Activated naive CD8-positive, alpha-beta T cell treated with anti-CD3 and anti-CD28 coated beads, Interleukin-2, amount 50 U/mL, for 24 hours (primary cell): Measurements from ENCODE around the gene UCHL1.
A peak's percentile ranks its signal among the peaks of the same experiment; 100 is the strongest.
"Not testable (repeated sequence)": the region's sequence is repeated elsewhere in the genome, so short reads cannot be mapped to it uniquely, and the experiment has no call there.

Source experiments
- ATAC-seq: fragments of 150-1000 bp; cut with Tn5 transposase; one replicate; pipeline ENCODE4 v1.10.0; 2021
- DNase-seq: peaks from one replicate; pipeline ENCODE4 v3.0.0; 2021
- H3K27ac Mint-ChIP-seq: one replicate; pipeline ENCODE4 v1.8.0; 2021; ENCODE audit warnings: mild to moderate bottlenecking, mixed read lengths
- H3K27me3 Mint-ChIP-seq: one replicate; pipeline ENCODE4 v1.8.0; 2021; ENCODE audit warnings: mixed read lengths
- H3K36me3 Mint-ChIP-seq: one replicate; pipeline ENCODE4 v1.8.0; 2021; ENCODE audit warnings: low read depth, mixed read lengths
- H3K4me1 Mint-ChIP-seq: one replicate; pipeline ENCODE4 v1.8.0; 2021; ENCODE audit warnings: mixed read lengths
- H3K4me3 Mint-ChIP-seq: one replicate; pipeline ENCODE4 v1.8.0; 2021; ENCODE audit warnings: mild to moderate bottlenecking, moderate library complexity, mixed read lengths
- H3K9me3 Mint-ChIP-seq: one replicate; pipeline ENCODE4 v1.8.0; 2021; ENCODE audit warnings: mixed read lengths

UCHL1 gene

DNA sequence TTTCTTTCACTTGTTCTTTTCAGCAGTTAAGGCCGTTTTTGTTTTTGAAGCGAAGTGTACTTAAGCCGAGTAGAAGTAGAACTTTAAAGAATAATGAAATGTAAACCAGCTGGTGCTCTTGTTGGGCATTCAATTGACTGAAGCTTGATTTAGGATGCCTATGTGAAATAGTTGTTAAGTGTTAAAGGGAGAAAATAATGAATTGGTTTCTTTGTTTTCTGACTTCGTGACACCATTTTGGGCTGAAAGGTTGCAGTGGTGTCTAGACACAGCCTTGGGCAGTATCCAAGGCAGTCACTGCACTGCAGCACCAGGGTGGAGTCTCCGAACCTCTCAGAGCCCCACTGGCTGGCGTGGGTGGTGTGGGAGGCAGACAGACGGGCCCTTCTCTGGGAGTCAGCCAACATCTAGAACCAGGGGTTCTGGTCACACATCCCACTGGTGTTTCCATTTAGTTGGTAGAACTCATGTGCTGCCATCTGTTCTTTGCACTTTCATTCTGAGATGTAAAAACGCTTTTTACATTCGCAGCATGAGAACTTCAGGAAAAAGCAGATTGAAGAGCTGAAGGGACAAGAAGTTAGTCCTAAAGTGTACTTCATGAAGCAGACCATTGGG is 3.5 kb downstream of the UCHL1 start:
- peaks cover 46% of the 10 kb centered on the region for H3K27me3 Mint-ChIP-seq
- H3K4me3 Mint-ChIP-seq: no peak overlapping the region
- no peaks in the 10 kb centered on the region for H3K9me3 Mint-ChIP-seq
- H3K27ac Mint-ChIP-seq: no peak overlapping the region
- ATAC-seq (no peak), DNase-seq (no peak)
- H3K36me3 Mint-ChIP-seq: no peaks in the 10 kb centered on the region
- H3K4me1 Mint-ChIP-seq: peaks cover 14% of the 10 kb centered on the region

DNA sequence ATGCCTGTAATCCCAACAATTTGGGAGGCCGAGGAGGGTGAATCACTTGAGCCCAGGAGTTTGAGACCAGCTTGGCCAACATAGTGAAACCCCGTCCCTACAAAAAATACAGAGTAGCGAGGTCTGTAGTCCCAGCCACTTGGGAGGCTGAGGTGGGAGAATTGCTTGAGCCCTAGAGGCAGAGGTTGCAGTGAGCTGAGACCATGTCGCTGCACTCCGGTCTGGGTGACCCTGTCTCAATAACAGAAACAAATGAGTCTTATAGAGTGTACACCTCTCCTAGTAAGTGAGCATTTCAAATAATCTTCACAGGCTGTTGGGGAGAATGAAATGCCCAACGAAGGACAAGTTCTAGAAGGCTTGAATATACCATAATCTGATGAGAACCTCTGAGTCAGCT is 5.5 kb downstream of the UCHL1 start:
- peaks cover 7% of the 10 kb centered on the region for H3K4me1 Mint-ChIP-seq
- H3K27me3 Mint-ChIP-seq: peaks cover 31% of the 10 kb centered on the region
- no peaks in the 10 kb centered on the region for H3K36me3 Mint-ChIP-seq
- no peak overlapping the region for H3K4me3 Mint-ChIP-seq
- DNase-seq (no peak), ATAC-seq (no peak)
- H3K27ac Mint-ChIP-seq: no peak overlapping the region
- no peaks in the 10 kb centered on the region for H3K9me3 Mint-ChIP-seq

DNA sequence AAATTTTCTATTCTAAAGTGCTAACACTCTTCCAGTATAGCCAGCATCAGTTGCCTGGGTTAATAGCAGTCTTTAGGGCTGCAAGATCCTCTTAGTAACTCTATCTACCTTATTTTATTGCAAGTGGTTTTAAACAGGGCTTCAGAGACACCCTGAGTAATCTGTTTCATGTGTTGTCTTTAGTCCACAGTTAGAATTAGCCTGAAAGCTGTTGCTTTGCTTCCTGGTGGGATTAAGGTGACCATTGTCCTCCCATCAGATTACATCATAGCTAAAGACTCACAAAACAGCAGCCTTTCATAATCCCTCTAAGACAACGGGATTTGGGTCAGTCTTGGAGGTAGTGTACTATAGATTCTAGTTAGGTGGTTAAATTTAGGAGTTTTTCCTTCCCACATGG is 7.5 kb downstream of the UCHL1 start:
- Mint-ChIP-seq H3K4me1 (no peaks in the 10 kb centered on the region), H3K9me3 (no peaks in the 10 kb centered on the region), H3K36me3 (no peaks in the 10 kb centered on the region), H3K27ac (no peak overlapping the region), H3K27me3 (peaks cover 19% of the 10 kb centered on the region), H3K4me3 (no peak overlapping the region)
- ATAC-seq (no peak), DNase-seq (no peak)

- DNase-seq (no peak), ATAC-seq (no peak)
- Mint-ChIP-seq H3K4me1 (no peaks in the 10 kb centered on the region), H3K27ac (no peak overlapping the region), H3K9me3 (no peaks in the 10 kb centered on the region), H3K36me3 (no peaks in the 10 kb centered on the region), H3K4me3 (no peak overlapping the region), H3K27me3 (peaks cover 6% of the 10 kb centered on the region)
These were observed 11.3 kb downstream of the UCHL1 start for GRCh38 chr4:41267997-41268396.

GRCh38 chr4:41268721-41269517 is 12.2 kb downstream of the UCHL1 start:
- no peak overlapping the region for H3K4me3 Mint-ChIP-seq
- no peaks in the 10 kb centered on the region for H3K9me3 Mint-ChIP-seq
- ATAC-seq: no peak

DNA sequence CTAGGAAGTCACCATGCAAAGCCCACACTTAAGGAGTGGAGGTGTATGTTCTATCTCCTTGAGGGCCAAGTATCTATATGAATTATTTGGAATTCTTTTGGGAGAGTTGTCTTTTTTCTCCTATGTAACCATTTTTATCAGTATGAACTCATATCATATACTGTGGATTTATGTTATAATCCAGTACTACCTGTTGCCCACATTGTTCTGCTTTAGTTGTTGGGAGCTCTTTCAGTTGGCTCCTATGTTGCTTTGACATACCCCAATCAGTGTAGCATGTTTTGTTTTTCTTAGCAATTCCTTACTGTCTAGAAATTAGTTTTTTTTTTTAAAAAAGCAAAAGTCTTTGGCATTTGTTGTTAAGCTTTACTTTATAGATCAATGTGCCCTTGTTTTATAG is 13.0 kb downstream of the UCHL1 start:
- no peaks in the 10 kb centered on the region for H3K4me1 Mint-ChIP-seq
- H3K27me3 Mint-ChIP-seq: peaks cover 6% of the 10 kb centered on the region
- no peak for DNase-seq
- H3K36me3 Mint-ChIP-seq: no peaks in the 10 kb centered on the region
- no peaks in the 10 kb centered on the region for H3K9me3 Mint-ChIP-seq
- ATAC-seq: no peak
- H3K4me3 Mint-ChIP-seq: no peak overlapping the region
- no peak overlapping the region for H3K27ac Mint-ChIP-seq

More at GRCh38 chr4:41268721-41269517, 12.2 kb downstream of the UCHL1 start:
- Mint-ChIP-seq H3K27ac (no peak overlapping the region), H3K27me3 (peaks cover 6% of the 10 kb centered on the region), H3K4me1 (no peaks in the 10 kb centered on the region), H3K36me3 (no peaks in the 10 kb centered on the region)
- DNase-seq: no peak

DNA sequence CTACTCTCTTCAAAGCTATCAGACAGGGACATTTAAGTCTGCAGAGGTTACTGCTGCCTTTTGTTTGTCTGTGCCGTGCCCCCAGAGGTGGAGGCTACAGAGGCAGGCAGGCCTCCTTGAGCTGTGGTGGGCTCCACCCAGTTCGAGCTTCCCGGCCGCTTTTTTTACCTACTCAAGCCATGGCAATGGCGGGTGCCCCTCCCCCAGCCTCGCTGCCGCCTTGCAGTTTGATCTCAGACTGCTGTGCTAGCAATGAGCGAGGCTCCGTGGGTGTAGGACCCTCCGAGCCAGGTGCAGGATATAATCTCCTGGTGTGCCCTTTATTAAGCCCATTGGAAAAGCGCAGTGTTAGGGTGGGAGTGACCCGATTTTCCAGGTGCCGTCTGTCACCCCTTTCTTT is 19.2 kb downstream of the UCHL1 start:
- H3K36me3 Mint-ChIP-seq, DNase-seq, H3K9me3 Mint-ChIP-seq, ATAC-seq, H3K27ac Mint-ChIP-seq, H3K27me3 Mint-ChIP-seq, H3K4me3 Mint-ChIP-seq, H3K4me1 Mint-ChIP-seq: not testable (repeated sequence)

GRCh38 chr4:41280010-41280409 is 23.3 kb downstream of the UCHL1 start:
- Mint-ChIP-seq H3K4me1 (no peaks in the 10 kb centered on the region), H3K27ac (no peak overlapping the region), H3K36me3 (no peaks in the 10 kb centered on the region), H3K27me3 (peaks cover 4% of the 10 kb centered on the region), H3K9me3 (no peaks in the 10 kb centered on the region), H3K4me3 (no peak overlapping the region)
- DNase-seq: no peak
- ATAC-seq: no peak

DNA sequence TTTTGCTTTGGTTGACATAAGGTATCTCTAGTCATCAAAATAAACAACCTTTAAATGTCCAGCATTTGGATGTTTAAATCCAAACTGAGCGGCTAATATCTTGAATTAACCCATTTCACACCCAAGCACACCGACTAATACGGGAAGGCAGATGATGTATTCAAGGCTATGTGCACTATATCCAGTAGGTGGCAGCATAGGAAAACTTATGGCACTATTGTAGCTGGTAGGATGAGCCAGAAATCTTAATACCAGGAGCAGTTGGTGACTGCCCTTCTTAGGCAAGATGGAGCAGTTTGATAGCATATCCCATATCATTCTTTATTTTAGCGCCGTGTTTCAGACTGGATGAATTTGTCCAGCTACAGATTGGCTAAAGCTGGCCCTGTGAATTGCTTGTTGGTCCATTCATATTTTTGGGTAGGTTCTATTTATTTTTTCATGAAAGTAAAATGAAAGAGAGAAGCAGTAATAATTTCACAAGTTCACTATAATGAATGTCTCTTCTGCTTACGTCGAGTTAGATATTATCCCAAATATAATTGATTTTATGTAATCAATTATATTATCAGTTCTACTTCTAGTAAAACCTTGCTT is 24.4 kb downstream of the UCHL1 start:
- peaks cover 4% of the 10 kb centered on the region for H3K27me3 Mint-ChIP-seq
- H3K9me3 Mint-ChIP-seq: no peaks in the 10 kb centered on the region
- peak; percentile 91 for ATAC-seq
- peak; percentile 17 for DNase-seq
- H3K36me3 Mint-ChIP-seq: no peaks in the 10 kb centered on the region
- H3K4me1 Mint-ChIP-seq: no peaks in the 10 kb centered on the region
- no peak overlapping the region for H3K27ac Mint-ChIP-seq
- H3K4me3 Mint-ChIP-seq: no peak overlapping the region

GRCh38 chr4:41282366-41282765 is 25.6 kb downstream of the UCHL1 start:
- ATAC-seq (no peak), DNase-seq (no peak)
- Mint-ChIP-seq H3K36me3 (no peaks in the 10 kb centered on the region), H3K9me3 (no peaks in the 10 kb centered on the region), H3K27ac (no peak overlapping the region), H3K4me1 (no peaks in the 10 kb centered on the region), H3K4me3 (no peak overlapping the region), H3K27me3 (peaks cover 4% of the 10 kb centered on the region)

- no peak overlapping the region for H3K27ac Mint-ChIP-seq
- no peaks in the 10 kb centered on the region for H3K27me3 Mint-ChIP-seq
- no peaks in the 10 kb centered on the region for H3K4me1 Mint-ChIP-seq
- no peak for DNase-seq
- H3K36me3 Mint-ChIP-seq: no peaks in the 10 kb centered on the region
- H3K9me3 Mint-ChIP-seq: no peaks in the 10 kb centered on the region
- H3K4me3 Mint-ChIP-seq: no peak overlapping the region
- ATAC-seq: no peak
These were observed 28.6 kb downstream of the UCHL1 start for GRCh38 chr4:41285202-41285863.

DNA sequence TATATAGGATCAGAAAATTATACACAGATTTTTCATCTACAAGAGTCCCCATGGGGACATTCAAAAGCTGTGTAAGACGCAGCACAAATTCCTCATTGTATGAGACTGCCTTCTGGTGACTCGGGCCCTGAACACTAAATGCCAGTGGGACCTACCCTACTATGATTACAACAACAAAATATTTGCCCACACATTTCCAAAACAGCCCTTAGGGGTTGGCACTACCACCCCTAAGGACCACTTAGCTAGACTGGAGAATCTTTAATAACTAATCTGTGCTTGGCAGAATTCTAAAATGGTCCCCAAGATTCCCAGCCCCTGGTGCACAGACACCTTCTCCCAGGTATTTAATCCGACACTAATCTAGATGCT is 29.1 kb downstream of the UCHL1 start:
- Mint-ChIP-seq H3K27me3 (no peaks in the 10 kb centered on the region), H3K9me3 (no peaks in the 10 kb centered on the region), H3K4me1 (no peaks in the 10 kb centered on the region), H3K4me3 (no peak overlapping the region), H3K36me3 (no peaks in the 10 kb centered on the region), H3K27ac (no peak overlapping the region)
- DNase-seq (no peak), ATAC-seq (no peak)

- no peaks in the 10 kb centered on the region for H3K9me3 Mint-ChIP-seq
- no peak for DNase-seq
- H3K36me3 Mint-ChIP-seq: no peaks in the 10 kb centered on the region
- H3K27ac Mint-ChIP-seq: no peak overlapping the region
- no peak for ATAC-seq
- no peaks in the 10 kb centered on the region for H3K27me3 Mint-ChIP-seq
- H3K4me1 Mint-ChIP-seq: no peaks in the 10 kb centered on the region
- no peak overlapping the region for H3K4me3 Mint-ChIP-seq
These were observed 30.3 kb downstream of the UCHL1 start for GRCh38 chr4:41287005-41287404.

- ATAC-seq (no peak), DNase-seq (no peak)
- Mint-ChIP-seq H3K36me3 (no peaks in the 10 kb centered on the region), H3K27ac (no peak overlapping the region), H3K27me3 (no peaks in the 10 kb centered on the region), H3K9me3 (peaks cover 2% of the 10 kb centered on the region), H3K4me3 (no peak overlapping the region), H3K4me1 (no peaks in the 10 kb centered on the region)
These were observed 31.1 kb downstream of the UCHL1 start for GRCh38 chr4:41287852-41288251.

GRCh38 chr4:41288254-41288653 is 31.5 kb downstream of the UCHL1 start:
- Mint-ChIP-seq H3K27me3 (no peaks in the 10 kb centered on the region), H3K36me3 (peaks cover 2% of the 10 kb centered on the region), H3K27ac (no peak overlapping the region), H3K9me3 (peaks cover 6% of the 10 kb centered on the region), H3K4me3 (no peak overlapping the region), H3K4me1 (no peaks in the 10 kb centered on the region)
- ATAC-seq (no peak), DNase-seq (no peak)
